ELR (cell line): Measurements from ENCODE around the gene LINGO1.

Experiments
- DNase-seq: peaks from one replicate; pipeline ENCODE4 v3.0.0-alpha.2; 2015; ENCODE audit warnings: low read depth

LINGO1 gene

GRCh38 chr15:77632534-77633133 lies at the start of gene LINGO1:
Gene LINGO1, minus strand, starts transcription at chr15:77632912. Its CDS starts 597 bp downstream, at chr15:77632315.
- no peak for DNase-seq

GRCh38 chr15:77681362-77681761 lies 48.6 kb upstream of the LINGO1 start:
- no peak for DNase-seq

- DNase-seq, result no peak
Observed at GRCh38 chr15:77676569-77677375, 44.1 kb upstream of the LINGO1 start.

- DNase-seq, result no peak
Observed at GRCh38 chr15:77675806-77676415, 43.2 kb upstream of the LINGO1 start.

- DNase-seq, result no peak
Observed at GRCh38 chr15:77674327-77674726, 41.6 kb upstream of the LINGO1 start.

- no peak for DNase-seq
Observed at GRCh38 chr15:77673866-77674265, 41.2 kb upstream of the LINGO1 start.

- no peak for DNase-seq
Observed at GRCh38 chr15:77672135-77672534, 39.4 kb upstream of the LINGO1 start.

- DNase-seq, result no peak
Observed at GRCh38 chr15:77671362-77672056, 38.8 kb upstream of the LINGO1 start.

- DNase-seq, result no peak
Observed at GRCh38 chr15:77670558-77671361, 38.0 kb upstream of the LINGO1 start.

GRCh38 chr15:77669896-77670295 lies 37.2 kb upstream of the LINGO1 start:
- DNase-seq, result no peak

GRCh38 chr15:77667338-77668234 lies 34.9 kb upstream of the LINGO1 start:
- no peak for DNase-seq

- no peak for DNase-seq
Observed at GRCh38 chr15:77666296-77666660, 33.6 kb upstream of the LINGO1 start.

GRCh38 chr15:77665530-77666295 lies 33.0 kb upstream of the LINGO1 start:
- DNase-seq, result no peak

- no peak for DNase-seq
Observed at GRCh38 chr15:77664428-77664827, 31.7 kb upstream of the LINGO1 start.

GRCh38 chr15:77663256-77663655 lies 30.5 kb upstream of the LINGO1 start:
- no peak for DNase-seq

- peak; percentile 65 for DNase-seq
Observed at GRCh38 chr15:77659350-77660321, 26.9 kb upstream of the LINGO1 start.

- DNase-seq, result no peak
Observed at GRCh38 chr15:77658304-77658703, 25.6 kb upstream of the LINGO1 start.

GRCh38 chr15:77657634-77658238 lies 25.0 kb upstream of the LINGO1 start:
- no peak for DNase-seq
